GM18526 (cell line): ENCODE results near the gene CCL21.

Experiments
- POLR2A ChIP-seq: IDR thresholded peaks from 3 replicates; pipeline ENCODE4 v1.6.1; 2011; ENCODE audit not compliant: insufficient read length; ENCODE audit errors: extremely low read depth

Gene CCL21

GRCh38 chr9:34662526-34663302 is 47.2 kb downstream of the CCL21 start, which contains the start of gene CCL27:
Gene CCL27, minus strand, starts transcription at chr9:34662657. Its CDS starts 24 bp downstream, at chr9:34662633.
- TF ChIP-seq POLR2A = no peak

- no peak for TF ChIP-seq POLR2A
These were observed 50.2 kb downstream of the CCL21 start for GRCh38 chr9:34659592-34660253.
